Prostate gland (tissue), 2 donors: ENCODE measurements around the gene TAL2.

Experiments used
- POLR2A ChIP-seq: fragments of 450-650 bp; IDR thresholded peaks from one replicate; pipeline ENCODE4 v1.6.1; 2016; ENCODE audit warnings: antibody characterized with exemption, mild to moderate bottlenecking
- POLR2AphosphoS5 ChIP-seq: sonication (generic); formaldehyde crosslinking; IDR thresholded peaks from one replicate; pipeline ENCODE4 v1.6.1; 2017; ENCODE audit warnings: antibody characterized with exemption
- TF ChIP-seq, protein P1 (sequence below), 4 experiments: fragments of 200-600 bp in 2 of 4; fragments of 450-650 bp in 2 of 4; sonication (generic) in 2 of 4; IDR thresholded peaks; 1 replicate in 3 of 4; 2 replicates in 1 of 4; pipeline ENCODE4 v1.5.1; 2016 to 2019; ENCODE audit warnings: antibody characterized with exemption in 4 of 4, mild to moderate bottlenecking in 2 of 4, moderate library complexity in 2 of 4

DNA sequence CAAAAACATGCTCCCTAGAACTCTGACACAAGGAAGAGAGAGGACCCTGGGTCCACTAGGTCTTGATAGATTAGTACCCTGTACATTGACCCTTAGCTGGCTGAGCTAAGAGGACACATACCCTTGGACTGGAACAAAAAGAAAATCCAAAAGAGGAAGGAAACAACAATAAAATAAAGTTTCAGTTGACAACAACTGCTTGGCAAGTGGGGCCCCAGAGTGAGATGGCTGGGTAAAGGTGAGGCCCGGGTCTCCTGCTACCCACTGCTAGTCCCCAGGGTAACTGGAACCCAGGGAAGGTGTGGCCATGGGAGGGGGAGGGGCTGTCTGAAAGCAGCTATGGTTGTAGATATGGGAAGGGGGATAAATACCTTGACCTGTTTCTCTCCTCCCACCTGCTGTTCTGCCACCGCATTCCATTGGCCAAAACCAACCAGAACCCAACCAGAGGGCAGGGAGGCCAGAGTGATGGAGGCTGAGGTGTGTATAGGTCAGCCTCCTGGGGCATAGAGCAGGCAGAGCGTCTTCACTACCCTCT is 11.7 kb downstream of the TAL2 start:
- TF ChIP-seq, protein P1, sequence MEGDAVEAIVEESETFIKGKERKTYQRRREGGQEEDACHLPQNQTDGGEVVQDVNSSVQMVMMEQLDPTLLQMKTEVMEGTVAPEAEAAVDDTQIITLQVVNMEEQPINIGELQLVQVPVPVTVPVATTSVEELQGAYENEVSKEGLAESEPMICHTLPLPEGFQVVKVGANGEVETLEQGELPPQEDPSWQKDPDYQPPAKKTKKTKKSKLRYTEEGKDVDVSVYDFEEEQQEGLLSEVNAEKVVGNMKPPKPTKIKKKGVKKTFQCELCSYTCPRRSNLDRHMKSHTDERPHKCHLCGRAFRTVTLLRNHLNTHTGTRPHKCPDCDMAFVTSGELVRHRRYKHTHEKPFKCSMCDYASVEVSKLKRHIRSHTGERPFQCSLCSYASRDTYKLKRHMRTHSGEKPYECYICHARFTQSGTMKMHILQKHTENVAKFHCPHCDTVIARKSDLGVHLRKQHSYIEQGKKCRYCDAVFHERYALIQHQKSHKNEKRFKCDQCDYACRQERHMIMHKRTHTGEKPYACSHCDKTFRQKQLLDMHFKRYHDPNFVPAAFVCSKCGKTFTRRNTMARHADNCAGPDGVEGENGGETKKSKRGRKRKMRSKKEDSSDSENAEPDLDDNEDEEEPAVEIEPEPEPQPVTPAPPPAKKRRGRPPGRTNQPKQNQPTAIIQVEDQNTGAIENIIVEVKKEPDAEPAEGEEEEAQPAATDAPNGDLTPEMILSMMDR (IDR thresholded peaks at IDR 0.05), result no peak
- no peak for TF ChIP-seq POLR2A
- TF ChIP-seq POLR2AphosphoS5, result no peak
